ENCODE measurements around the gene DPEP1.
"Not testable (repeated sequence)": the region's sequence is repeated elsewhere in the genome, so short reads cannot be mapped to it uniquely, and the experiment has no call there.

Gene DPEP1

DNA sequence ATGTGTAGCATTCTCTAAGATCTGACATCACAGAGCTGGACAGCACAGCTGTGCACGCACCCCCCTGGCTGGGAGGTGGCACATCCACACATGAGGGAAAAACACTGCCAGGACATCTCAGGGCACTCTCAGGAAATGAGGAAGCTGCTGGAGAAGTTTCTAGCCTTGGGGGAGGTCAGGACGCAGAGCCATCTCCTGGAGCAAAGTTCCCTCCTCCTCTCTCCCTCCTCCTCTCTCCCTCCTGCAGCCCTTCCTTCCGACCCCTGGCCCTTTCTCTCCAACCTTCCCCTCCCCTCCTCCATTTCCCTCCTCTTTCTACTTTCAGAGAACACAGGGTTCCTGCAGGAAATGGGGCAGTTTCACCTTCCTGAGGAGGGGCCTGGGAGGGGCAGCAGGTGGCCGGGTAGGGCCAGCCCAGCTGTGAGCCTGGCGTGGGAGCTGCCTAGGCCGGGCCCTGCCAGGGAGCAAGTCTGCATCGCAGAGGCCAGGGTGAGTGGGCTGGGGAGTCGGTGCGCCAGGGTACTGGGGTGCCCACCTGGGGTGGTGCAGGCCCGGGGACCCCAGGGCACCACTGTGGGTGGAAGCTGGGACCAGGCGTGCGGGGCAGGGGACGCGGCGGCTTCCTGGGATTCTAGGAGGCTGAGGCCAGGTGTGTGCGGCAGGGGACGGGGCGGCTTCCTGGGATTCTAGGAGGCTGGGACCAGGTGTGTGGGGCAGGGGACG is at the start of gene DPEP1:
Gene DPEP1 (plus strand): TSS at position 412 of the 723 bp plus-strand sequence. CDS start 16,769 bp downstream, outside the sequence.
- DNase-seq = no peak

DNA sequence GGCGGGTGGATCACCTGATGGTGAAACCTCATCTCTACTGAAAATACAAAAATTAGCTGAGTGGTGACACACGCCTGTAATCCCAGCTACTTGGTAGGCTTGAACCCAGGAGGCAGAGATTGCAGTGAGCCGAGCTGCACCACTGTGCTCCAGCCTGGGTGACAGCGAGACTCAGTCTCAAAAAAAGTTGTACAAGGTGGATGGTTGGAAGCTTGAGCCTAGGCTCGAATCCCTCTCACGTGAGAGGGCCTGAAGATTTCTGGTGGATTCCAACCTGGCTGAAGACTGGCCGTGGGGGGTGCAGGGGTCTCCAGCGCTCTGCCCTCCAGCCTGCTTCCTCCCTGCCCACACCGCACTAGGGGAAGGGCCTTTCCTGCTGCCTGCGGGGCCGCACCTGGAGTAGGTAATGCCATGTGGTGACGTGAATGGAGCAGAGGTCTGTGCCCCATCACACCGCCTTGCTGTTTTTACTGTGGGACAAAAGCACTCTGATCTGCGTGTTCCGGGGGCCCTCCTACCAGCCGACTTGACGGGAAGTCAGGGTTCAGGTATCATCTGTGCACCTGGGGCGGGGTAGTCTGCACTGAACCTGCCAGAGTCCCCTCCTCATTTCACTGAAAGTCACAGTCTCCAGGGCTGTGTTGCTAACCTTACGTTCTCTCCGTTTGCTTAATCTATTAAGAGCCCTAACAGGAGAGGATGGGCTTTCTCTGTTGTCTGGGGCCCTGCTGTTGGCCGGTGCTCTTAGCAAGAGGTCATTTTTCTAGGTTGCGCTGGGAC is 48.8 kb upstream of the DPEP1 start:
- DNase-seq = no peak

DNA sequence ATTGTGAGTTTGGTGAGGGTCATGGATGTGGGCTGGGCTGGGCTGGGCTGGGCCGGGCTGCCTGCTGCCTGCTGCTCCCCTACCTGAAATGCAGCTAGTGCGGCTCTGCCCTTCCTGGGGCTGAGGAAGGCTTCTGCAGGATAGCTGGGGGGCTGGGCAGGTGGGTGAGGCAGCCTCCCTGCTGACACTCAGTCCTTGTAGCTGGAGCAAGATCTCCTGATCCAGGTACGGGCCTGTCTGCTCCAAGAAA is 48.3 kb upstream of the DPEP1 start:
- DNase-seq = no peak

DNA sequence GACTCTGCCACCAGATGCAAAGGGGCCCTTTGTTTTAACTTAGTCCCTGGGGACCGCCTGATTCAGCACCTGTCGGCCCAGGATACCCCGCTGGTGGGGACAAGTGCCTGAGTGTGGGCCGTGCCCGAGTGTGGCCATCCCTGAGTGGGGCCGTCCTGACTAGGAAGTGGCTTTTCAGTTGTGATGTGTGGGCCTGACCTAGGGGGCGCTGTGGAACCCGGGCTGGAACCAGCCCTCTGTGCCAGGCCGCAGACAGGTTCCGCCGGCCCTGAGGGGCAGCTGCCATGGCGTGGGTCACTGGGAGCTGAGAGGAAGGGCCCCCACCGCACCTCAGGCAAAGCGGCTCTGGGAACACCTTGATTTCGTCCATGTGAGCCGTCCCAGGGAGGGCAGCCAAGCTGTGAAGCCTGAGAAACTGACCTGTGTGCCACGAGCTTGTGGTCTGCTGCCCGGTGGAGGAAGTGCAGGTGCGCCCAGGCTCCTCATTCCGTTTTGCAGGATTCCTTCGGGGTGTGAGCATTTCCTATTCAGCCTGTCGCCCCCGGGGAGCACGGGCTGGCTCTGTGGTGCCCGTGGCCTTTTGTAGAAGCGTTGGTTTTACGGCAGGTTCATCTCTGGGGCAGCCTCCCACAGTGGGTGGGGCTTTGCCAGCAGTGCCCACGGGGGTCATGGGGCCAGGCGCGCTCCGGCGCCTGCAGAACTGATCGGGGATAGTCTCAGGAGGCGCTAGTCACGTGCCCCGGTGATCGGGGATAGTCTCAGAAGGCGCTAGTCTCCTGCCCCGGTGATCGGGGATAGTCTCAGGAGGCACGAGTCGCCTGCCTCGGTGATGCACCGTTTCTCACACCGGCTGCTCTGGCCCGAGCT is 47.7 kb upstream of the DPEP1 start:
- peak; percentile 9 to 10 for DNase-seq

DNA sequence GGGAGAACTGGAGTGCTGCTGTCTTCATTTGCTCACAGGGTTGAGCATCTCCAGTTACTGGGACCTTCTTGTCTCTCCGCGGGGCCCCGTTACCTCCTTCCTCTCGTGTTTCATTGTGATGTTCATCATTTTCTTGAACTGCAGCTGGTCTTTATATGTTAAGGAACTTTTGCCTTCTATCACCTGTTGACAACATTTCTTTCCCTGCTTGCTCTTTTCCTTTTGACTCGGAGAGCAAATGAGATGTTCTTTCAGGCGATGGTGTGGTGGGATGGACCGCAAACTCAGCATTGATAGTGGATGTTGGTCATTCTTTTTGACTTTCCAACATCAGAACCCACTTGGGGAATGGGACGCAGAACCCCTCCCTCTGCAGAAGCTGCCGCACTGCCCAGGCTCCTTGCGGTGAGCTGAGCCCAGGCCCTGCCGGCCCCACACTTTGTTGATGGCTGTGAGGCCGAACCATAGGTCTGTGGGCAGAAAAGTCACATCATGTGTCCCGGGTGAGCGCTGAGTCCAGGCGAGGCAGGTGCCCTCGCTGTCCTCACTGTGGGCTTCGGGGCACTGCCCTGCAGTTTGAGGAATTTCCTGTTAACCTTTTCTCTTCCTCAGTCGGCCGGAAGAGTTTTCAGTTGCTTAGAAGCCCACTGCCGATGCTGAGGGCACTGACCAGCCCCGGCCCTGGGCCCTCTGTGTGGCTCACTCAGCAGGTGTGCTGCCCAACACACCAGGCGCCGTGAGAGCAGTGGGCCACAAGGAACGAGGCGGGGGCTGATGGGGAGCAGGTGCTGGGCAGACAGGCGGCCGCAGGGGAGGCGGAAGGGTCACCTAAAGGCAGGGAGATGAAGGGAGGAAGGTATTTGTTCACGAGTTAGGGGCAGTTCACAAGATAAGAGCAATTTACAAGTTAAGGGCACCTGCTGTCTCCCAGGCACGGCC is 45.5 kb upstream of the DPEP1 start:
- DNase-seq = no peak

DNA sequence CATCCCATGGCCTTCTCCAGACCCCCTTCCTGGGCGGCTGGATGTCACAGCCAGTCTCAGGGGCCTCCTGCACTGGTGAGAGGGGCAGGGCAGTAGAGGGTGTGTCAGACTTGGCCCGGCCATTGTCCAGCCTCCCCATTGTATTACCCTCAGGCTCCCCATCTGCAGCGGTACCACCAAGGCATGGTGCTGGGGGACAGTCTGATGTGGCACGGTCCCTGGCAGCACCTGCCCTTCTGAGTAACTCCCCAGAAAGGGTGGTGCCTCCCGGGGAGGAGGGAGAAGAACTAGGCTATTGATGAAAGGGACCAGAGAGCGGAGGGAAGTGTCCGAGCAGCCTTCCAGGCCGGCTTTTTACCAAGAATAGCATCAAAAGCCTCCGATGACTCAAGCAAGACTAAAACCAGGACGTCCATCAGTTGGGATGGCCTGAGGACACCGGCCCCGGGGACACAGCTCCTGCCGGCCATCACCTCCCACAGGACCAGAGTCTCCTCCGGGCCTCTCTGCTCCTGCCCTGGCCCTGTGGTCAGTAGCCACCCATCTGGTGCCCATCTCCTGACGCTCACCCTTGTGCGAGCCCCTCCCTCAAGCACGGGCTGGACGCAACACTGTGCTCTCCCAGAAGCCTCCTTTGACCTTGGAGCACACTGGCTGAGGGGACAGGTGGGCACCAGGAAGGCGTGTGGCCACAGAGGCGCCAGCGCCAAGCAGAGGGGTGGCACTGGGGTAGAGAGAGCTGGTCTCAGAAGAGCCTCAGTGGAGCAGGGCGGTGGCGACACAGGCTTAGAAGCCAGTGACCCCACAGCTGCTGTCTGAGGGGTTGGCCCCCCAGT is 43.7 kb upstream of the DPEP1 start:
- DNase-seq = no peak

DNA sequence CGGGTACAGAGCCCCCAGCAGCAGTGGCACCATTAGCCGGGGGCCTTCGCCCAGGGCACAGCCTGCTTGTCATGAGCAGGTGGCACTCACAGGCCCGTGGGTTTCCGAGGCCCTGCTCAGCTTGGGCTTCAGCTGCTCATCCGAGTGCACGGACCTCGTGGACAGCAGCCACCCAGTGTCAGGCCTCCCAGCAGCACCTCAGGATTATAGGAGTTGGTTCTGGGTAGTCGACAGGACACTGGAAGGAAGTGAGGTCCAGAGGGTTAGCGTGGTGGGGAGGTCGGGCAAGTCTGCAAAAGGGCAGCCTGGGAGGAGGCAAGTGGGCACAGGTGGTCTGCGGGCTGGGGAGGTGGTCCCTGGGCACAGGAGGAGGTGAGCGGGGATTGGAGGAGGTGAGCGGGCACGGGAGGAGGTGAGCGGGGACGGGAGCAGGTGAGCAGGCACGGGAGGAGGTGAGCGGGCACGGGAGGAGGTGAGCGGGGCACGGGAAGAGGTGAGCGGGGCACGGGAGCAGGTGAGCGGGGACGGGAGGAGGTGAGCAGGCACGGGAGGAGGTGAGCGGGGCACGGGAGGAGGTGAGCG is 43.0 kb upstream of the DPEP1 start:
- no peak for DNase-seq

DNA sequence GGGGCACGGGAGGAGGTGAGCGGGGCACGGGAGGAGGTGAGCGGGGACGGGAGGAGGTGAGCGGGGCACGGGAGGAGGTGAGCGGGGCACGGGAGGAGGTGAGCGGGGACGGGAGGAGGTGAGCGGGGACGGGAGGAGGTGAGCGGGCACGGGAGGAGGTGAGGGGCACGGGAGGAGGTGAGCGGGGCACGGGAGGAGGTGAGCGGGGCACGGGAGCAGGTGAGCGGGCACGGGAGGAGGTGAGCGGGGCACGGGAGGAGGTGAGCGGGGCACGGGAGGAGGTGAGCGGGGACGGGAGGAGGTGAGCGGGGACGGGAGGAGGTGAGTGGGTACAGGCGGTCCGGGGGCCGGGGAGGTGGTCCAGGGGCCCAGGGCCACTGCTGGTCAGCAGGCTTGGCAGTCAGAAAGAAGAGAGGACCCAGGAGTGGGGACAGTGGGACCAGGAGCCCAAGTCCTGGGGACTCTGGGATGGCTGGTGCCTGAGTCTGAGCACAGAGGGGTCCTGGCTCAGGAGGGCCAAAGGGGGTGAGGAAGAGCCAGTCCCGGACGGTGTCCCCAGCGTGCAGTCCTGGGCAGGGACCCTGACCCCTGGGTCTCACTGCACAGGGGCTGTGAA is 42.4 kb upstream of the DPEP1 start:
- DNase-seq = not testable (repeated sequence)

DNA sequence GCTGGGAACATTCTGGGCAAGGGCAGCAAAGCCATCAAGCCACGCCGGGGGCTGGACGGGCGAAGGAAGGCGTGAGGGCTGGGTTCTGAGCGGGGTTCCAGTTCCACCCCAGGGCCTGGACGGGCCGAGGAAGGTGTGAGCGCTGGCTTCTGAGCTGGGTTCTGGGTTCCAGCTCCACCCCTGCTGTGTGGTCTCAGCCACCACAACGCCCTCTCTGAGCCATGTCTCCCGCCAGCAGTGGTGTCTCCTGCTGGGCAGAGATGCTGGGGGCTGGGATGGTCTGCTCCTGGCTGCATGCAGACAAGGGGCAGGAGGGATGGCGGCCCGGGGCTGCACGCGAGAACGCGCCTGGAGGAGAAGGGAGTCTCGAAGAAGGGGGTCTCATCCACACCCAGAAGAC is 41.8 kb upstream of the DPEP1 start:
- DNase-seq = no peak

DNA sequence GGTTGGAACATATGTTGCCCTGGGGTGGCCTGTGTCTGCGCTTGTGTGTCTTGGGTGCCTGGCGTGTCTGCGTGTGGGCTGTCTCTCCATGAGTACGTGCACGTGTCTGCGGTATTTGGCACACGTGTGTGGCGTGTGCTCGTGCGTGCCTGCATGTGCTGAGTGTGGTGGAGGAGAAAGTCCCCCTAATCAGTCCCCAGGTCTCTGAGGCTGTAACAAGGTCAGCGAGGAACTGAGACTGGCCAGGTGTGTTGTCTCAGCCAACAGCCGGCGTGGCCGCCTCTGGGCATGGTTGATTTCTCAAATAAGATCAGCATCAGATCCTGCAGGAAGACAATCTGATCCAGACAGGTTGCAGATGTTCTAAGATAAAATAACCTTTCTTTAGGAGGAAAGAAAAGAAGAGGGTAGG is 41.4 kb upstream of the DPEP1 start:
- DNase-seq = no peak

DNA sequence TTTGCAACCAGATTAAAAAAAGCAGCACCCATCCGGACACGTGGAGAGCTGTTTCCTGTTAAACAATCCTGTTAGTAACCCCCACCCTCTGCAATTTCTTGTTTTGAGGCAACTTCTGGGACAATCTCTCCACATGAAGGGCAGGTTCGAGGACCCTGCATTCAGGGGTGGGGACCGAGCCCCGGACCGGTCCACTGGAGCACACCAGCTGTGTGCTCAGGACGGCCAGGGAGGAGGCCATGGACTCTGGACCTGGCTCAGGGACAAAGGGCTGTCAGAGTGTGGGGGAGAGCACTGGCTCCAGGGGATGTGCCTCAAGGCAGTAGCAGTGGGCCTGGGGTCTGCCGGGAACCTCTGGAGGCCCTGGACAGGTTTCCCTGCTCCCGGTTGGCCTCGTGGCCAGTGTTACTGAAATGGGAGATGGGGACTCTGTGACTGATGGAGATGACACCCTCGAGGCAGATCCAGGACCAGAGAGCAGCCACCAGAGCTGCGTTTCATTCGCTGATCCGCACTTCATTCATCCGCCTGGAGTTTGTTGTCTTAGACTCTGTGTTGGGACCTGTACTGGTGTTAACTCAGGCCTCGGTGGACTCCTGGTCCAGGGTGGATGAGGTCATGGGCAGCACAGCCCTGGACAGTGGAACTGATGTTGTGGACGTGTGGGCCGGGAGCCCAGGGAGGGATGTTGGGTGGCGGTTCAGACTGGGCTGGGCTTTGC is 40.8 kb upstream of the DPEP1 start:
- no peak for DNase-seq

DNA sequence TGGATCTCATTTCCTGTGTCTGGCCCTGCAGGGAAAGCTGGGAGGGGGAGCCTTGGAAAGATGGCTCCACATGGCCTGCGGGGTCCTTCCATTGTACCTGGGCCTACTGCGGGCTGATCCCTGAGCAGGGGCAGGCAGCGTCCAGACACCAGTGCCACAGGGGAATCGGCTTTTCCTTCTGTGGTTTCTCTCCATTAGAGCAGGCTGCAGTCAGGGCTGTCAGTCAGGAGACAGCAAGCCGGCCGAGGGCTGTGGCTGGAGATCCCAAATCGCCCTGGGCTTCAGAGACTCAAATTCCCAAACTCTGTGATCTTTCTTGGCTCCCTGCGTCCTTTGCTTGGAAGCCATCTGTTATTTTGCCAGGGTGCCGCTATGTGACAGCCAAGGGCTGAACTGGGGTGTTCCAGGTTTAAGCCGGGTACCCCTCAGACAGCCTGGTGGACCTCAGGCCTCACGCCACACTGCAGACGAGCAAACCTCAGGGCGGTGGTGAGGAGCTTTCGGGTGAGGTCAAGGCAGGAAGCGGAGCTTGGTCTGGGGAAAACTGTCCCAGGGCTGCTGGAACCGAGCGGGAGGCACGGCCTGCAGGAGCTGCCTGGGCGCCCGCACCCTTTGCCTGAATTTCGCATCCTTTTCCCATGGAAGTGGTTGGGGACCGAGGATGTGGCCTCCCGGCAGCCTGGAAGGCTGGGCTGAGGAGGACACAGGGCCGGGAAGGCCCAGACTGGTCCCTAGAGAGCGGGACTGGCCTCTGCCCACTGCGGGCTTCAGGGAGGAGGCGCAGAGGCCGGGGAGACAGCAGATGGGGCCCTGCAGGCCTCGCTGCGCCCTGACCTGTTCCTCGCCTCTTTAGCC is 39.4 kb upstream of the DPEP1 start:
- no peak for DNase-seq

DNA sequence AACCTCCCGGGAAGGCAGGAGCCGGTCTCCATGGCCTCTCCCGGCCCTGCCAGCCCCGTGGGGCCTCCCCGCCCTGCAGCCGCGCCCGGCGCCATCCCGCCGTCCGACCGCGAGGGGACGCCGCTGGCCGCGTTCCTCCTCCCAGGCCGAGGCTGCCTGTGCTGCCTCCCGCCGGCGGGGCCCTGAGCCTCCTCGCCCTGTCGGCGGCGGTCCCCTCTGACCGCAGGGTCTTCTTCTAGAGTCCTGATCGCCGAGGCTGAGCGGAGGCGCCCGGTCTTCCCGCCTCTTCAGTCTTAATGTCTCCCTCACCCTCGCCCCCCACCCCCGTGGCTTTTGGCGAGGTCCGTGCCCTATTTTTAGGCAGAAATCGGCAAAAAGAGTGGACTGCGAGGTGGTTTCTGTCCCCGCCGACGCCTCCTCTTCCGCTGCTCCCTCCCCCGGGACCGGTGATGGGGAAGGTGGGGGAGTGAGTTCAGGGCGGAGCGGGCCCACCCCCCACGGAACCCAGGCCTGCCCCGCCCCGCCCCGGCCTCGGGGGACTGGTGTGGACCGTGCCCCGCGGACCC is 38.7 kb upstream of the DPEP1 start:
- peak in 1 of 2 experiments; percentile 23 for DNase-seq

DNA sequence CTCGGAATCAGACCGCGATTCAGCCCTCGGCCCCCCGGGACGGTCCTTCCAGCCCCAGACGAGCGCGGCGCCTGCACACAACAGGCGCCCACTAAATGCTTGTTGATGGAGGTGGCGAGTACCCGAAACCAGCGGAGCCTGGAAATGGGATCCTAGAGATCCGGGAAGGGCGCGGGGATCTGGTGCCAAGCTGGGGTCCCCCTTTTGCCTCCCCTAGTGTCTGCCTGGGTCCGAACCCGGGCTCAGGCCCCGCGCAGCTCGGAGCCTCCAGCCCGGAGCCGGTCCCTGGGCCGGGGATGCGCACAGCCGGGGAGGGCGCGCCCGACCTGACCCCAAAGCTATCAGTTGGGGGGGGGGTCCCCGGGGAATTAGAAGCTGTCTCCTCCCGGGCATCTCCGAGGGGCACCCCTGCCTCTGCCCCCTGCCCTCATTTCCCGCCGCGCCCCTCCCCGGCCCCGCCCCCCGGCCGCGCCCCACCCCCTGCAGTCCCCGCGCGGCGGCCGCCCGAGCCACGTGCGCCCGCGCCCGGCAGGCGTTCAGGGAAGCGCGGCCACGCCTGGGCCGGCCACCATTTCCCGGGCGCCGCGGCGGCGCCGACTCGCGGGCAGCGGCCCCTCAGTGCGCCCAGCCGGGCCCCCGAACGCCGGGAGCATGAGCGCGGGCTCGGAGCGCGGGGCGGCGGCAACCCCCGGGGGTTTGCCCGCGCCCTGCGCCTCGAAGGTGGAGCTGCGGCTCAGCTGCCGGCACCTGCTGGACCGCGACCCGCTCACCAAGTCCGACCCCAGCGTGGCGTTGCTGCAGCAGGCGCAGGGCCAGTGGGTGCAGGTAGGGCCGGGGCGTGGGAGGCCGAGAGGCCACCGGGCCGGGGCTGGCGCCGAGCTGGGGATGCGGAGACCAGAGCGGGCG is 37.9 kb upstream of the DPEP1 start, which contains the start of gene CPNE7:
Gene CPNE7 (plus strand): TSS at position 512 of the 906 bp plus-strand sequence. CDS start 140 bp downstream, at position 652.
- peak; percentile 9 to 29 for DNase-seq

DNA sequence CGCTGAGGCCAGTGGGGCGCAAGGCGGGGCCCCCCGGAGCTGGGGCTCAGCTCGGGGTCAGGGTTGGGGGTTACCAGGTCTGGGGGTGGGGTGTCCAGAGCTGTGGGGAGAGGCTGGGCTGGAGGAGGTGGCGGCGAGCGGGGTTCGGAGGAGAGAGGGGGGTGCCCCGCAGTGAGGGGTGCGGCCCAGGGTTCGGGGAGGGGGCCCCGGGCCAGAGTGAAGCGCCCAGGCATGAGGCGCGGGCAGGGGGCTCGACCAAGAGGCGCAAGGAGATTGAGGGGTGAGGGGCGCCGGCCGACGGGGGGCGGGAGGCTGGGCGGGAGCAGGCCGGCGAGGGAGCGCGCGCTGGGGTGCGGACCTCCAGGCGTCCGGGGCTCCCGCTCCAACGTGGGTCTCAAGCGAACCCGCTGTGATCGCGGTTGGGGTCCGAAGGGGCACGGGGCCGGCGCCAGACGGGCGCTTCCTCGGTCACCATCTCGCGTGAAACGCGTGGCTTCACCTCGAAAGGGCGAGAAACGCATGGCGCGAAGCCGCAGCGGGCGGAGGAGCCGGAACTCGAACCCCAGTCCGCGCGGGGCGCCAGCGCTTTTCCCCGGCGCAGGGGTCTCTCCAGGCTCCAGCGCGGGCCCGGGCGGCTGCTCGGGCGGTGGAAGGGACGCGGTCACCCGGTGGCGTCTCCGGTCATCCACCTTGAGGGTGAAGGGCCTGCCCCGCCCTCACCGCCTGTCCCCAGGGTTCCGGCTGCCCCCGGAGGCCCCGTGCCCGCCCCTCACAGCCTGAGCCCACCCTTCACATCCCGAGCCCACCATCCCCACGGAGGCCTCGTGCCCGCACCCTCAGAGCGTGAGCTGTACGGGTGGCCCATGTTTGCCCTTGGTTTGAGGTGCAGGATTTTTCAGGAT is 37.0 kb upstream of the DPEP1 start:
- DNase-seq = no peak

DNA sequence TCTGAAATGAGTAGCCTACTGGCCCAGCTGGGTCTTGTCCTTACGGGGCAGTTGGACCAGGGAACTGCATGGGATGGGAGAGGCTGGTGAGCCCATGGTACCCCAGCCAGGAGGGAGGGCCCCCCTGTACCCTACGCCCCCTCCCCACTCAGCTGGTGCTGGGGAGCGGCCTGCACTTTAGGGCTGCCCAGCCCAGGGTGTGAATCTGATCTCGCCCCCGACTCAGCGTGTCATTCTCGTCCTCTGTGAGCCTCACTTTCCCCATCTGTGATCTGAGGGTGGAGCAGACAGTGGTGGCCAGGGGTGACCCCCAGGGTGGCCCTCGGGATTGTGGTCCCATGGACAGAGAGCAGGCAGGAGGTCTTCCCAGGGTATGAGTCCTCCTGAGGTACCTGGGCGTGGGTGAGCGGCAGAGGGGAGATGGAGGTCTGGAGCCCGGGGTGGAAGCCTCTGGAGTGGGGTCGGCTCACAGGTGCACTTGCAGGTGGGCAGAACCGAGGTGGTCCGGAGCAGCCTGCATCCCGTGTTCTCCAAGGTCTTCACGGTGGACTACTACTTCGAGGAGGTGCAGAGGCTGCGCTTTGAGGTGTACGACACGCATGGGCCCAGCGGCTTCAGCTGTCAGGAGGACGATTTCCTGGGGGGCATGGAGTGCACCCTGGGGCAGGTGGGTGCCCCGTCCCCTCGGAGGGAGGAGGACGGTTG is 36.2 kb upstream of the DPEP1 start:
- DNase-seq = no peak
